GM21825 (cell line): ENCODE results near the gene RGS11.
"Not testable (repeated sequence)": the region's sequence is repeated elsewhere in the genome, so short reads cannot be mapped to it uniquely, and the experiment has no call there.

ENCODE experiments used
- ATAC-seq: cut with Tn5 transposase; IDR thresholded peaks from one replicate; pipeline ENCODE4 v1.9.1; 2021; ENCODE audit warnings: mild to moderate bottlenecking, moderate library complexity; ENCODE audit not compliant: unreplicated experiment

RGS11 gene

GRCh38 chr16:280991-281659 is 5.4 kb upstream of the RGS11 start:
- no peak for ATAC-seq

- no peak for ATAC-seq
Observed at GRCh38 chr16:280552-280951, 4.8 kb upstream of the RGS11 start, which contains the start of gene ARHGDIG. Gene ARHGDIG (plus strand): TSS chr16:280591. CDS start chr16:280681, 90 bp downstream.

GRCh38 chr16:280005-280460 is 4.3 kb upstream of the RGS11 start:
- no peak for ATAC-seq

GRCh38 chr16:279531-279930 is 3.8 kb upstream of the RGS11 start:
- no peak for ATAC-seq

GRCh38 chr16:278863-279366 is 3.2 kb upstream of the RGS11 start:
- no peak for ATAC-seq

- ATAC-seq: no peak
Observed at GRCh38 chr16:276426-277077, 808 bp upstream of the RGS11 start.

- no peak for ATAC-seq
Observed at GRCh38 chr16:275041-275641, 603 bp downstream of the RGS11 start.

- no peak for ATAC-seq
Observed at GRCh38 chr16:273547-274421, 2.0 kb downstream of the RGS11 start.

- no peak for ATAC-seq
Observed at GRCh38 chr16:272633-273546, 2.9 kb downstream of the RGS11 start.

- ATAC-seq: no peak
Observed at GRCh38 chr16:270381-271255, 5.1 kb downstream of the RGS11 start.

GRCh38 chr16:269061-269796 is 6.5 kb downstream of the RGS11 start:
- no peak for ATAC-seq

- no peak for ATAC-seq
Observed at GRCh38 chr16:268141-269053, 7.3 kb downstream of the RGS11 start.

- ATAC-seq: not testable (repeated sequence)
Observed at GRCh38 chr16:267562-267961, 8.2 kb downstream of the RGS11 start.

- ATAC-seq: no peak
Observed at GRCh38 chr16:266258-267164, 9.2 kb downstream of the RGS11 start.

- no peak for ATAC-seq
Observed at GRCh38 chr16:265711-266110, 10.0 kb downstream of the RGS11 start.

- ATAC-seq: no peak
Observed at GRCh38 chr16:265002-265529, 10.7 kb downstream of the RGS11 start.
